ENCODE results near the gene RAD51D.
"Not testable (repeated sequence)": the region's sequence is repeated elsewhere in the genome, so short reads cannot be mapped to it uniquely, and the experiment has no call there.

RAD51D gene

GRCh38 chr17:35065880-35066279, 53.8 kb downstream of the RAD51D start:
- DNase-seq (ENCODE audit: low spot score): no peak

GRCh38 chr17:35064516-35065215, 55.0 kb downstream of the RAD51D start:
- no peak for DNase-seq (ENCODE audit: low spot score)

- DNase-seq (ENCODE audit: low spot score): peak; percentile 96
Measured at GRCh38 chr17:35063514-35064223, 56.0 kb downstream of the RAD51D start, which contains the start of gene RFFL. Gene RFFL (minus strand): TSS chr17:35063707. CDS start chr17:35026553, 37,154 bp downstream.

- no peak for DNase-seq (ENCODE audit: low spot score)
Measured at GRCh38 chr17:35062308-35062707, 57.4 kb downstream of the RAD51D start.

GRCh38 chr17:35057332-35057915, 62.2 kb downstream of the RAD51D start:
- no peak for DNase-seq (ENCODE audit: low spot score)

- no peak for DNase-seq (ENCODE audit: low spot score)
Measured at GRCh38 chr17:35056013-35056412, 63.6 kb downstream of the RAD51D start.

- DNase-seq (ENCODE audit: low spot score): no peak
Measured at GRCh38 chr17:35053204-35053603, 66.5 kb downstream of the RAD51D start.

GRCh38 chr17:35052780-35053179, 66.9 kb downstream of the RAD51D start:
- DNase-seq (ENCODE audit: low spot score): no peak

GRCh38 chr17:35052241-35052610, 67.4 kb downstream of the RAD51D start:
- peak; percentile 37 for DNase-seq (ENCODE audit: low spot score)

GRCh38 chr17:35051579-35052240, 68.0 kb downstream of the RAD51D start:
- no peak for DNase-seq (ENCODE audit: low spot score)

GRCh38 chr17:35051183-35051578, 68.5 kb downstream of the RAD51D start:
- DNase-seq (ENCODE audit: low spot score): no peak

GRCh38 chr17:35050170-35050569, 69.5 kb downstream of the RAD51D start:
- DNase-seq (ENCODE audit: low spot score): no peak

- DNase-seq (ENCODE audit: low spot score): no peak
Measured at GRCh38 chr17:35048685-35049379, 70.8 kb downstream of the RAD51D start.

GRCh38 chr17:35046740-35047283, 72.8 kb downstream of the RAD51D start:
- no peak for DNase-seq (ENCODE audit: low spot score)

GRCh38 chr17:35046245-35046644, 73.4 kb downstream of the RAD51D start:
- DNase-seq (ENCODE audit: low spot score): no peak

GRCh38 chr17:35045458-35045979, 74.1 kb downstream of the RAD51D start:
- not testable (repeated sequence) for DNase-seq (ENCODE audit: low spot score)

- no peak for DNase-seq (ENCODE audit: low spot score)
Measured at GRCh38 chr17:35044181-35044580, 75.5 kb downstream of the RAD51D start.
